B cell (primary cell): Measurements from ENCODE around the gene BCO2.

Experiments
- EZH2 ChIP-seq: IDR thresholded peaks from 2 replicates; pipeline ENCODE4 v1.6.1; 2012; ENCODE audit warnings: borderline replicate concordance, low read depth, mild to moderate bottlenecking, moderate library complexity, low read length; ENCODE audit not compliant: insufficient read depth, poor library complexity, severe bottlenecking
- TF ChIP-seq, protein P1 (sequence below): fragments of 200-600 bp; IDR thresholded peaks from one replicate; pipeline ENCODE4 v1.8.0; 2022; ENCODE audit warnings: antibody characterized with exemption, mild to moderate bottlenecking

DNA sequence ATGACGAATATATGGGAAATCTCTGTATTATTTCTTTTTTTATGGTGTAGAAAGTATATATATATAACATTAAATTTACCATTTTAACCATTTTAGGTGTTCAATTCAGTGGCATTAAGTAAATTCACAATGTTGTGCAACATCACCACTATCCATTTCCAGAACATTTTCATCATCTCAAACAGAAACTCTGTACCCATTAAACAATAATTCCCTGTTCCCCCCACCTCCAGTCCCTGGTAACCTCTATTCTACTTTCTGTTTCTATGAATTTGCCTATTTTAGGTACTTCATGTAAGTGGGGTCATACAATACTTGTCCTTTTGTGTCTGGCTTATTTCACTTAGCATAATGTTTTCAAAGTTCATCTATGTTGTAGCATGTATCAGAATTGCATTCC, 35.6 kb downstream of the BCO2 start:
- no peak for TF ChIP-seq EZH2
- TF ChIP-seq, protein P1, sequence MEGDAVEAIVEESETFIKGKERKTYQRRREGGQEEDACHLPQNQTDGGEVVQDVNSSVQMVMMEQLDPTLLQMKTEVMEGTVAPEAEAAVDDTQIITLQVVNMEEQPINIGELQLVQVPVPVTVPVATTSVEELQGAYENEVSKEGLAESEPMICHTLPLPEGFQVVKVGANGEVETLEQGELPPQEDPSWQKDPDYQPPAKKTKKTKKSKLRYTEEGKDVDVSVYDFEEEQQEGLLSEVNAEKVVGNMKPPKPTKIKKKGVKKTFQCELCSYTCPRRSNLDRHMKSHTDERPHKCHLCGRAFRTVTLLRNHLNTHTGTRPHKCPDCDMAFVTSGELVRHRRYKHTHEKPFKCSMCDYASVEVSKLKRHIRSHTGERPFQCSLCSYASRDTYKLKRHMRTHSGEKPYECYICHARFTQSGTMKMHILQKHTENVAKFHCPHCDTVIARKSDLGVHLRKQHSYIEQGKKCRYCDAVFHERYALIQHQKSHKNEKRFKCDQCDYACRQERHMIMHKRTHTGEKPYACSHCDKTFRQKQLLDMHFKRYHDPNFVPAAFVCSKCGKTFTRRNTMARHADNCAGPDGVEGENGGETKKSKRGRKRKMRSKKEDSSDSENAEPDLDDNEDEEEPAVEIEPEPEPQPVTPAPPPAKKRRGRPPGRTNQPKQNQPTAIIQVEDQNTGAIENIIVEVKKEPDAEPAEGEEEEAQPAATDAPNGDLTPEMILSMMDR, result no peak
